NB4 (cell line): ENCODE results near the gene STYXL1.

Experiments
- CTCF ChIP-seq: IDR thresholded peaks from one replicate; pipeline ENCODE4 v1.5.1; 2012; ENCODE audit warnings: low read depth, low read length
- MAX ChIP-seq: IDR thresholded peaks from 2 replicates; pipeline ENCODE4 v1.6.1; 2011; ENCODE audit warnings: low read depth, low read length
- MYC ChIP-seq: IDR thresholded peaks from 2 replicates; pipeline ENCODE4 v1.6.1; 2011; ENCODE audit warnings: low read depth, low read length
- POLR2A ChIP-seq: IDR thresholded peaks from 2 replicates; pipeline ENCODE4 v1.6.1; 2011; ENCODE audit warnings: mild to moderate bottlenecking; ENCODE audit not compliant: insufficient read length; ENCODE audit errors: extremely low read depth

- TF ChIP-seq CTCF (no peak), POLR2A (no peak), MAX (no peak), MYC (no peak)
These were observed 24.7 kb upstream of the STYXL1 start for GRCh38 chr7:76072243-76073148.
